Activated CD4-positive, alpha-beta T cell treated with anti-CD3 and anti-CD28 coated beads, Interleukin-2, amount 50 U/mL, for 24 hours (primary cell): ENCODE results near the gene ZBTB33.
A peak's percentile ranks its signal among the peaks of the same experiment; 100 is the strongest.

ENCODE experiments used
- DNase-seq, 2 donors: peaks; one replicate each; pipeline ENCODE4 v3.0.0-alpha.2; 2020; ENCODE audit warnings: low read depth in 1 of 2, low spot score in 1 of 2

Gene ZBTB33

GRCh38 chrX:120250522-120251271 is at the start of gene ZBTB33:
Gene ZBTB33 (plus strand): TSS chrX:120250812. CDS start chrX:120253416, 2,604 bp downstream.
- DNase-seq = peak; percentile 50 to 77

GRCh38 chrX:120200851-120201250 is 49.8 kb upstream of the ZBTB33 start:
- no peak for DNase-seq

- no peak for DNase-seq
Observed at GRCh38 chrX:120205816-120206753, 44.5 kb upstream of the ZBTB33 start.

GRCh38 chrX:120207009-120207605 is 43.5 kb upstream of the ZBTB33 start:
- no peak for DNase-seq

GRCh38 chrX:120213438-120214265 is 37.0 kb upstream of the ZBTB33 start:
- peak; percentile 2 to 33 for DNase-seq

- DNase-seq = no peak
Observed at GRCh38 chrX:120223374-120223773, 27.2 kb upstream of the ZBTB33 start.

- DNase-seq = no peak
Observed at GRCh38 chrX:120224388-120224787, 26.2 kb upstream of the ZBTB33 start.

GRCh38 chrX:120228187-120228908 is 22.3 kb upstream of the ZBTB33 start:
- DNase-seq = no peak

GRCh38 chrX:120235284-120235683 is 15.3 kb upstream of the ZBTB33 start:
- no peak for DNase-seq

- no peak for DNase-seq
Observed at GRCh38 chrX:120236687-120237479, 13.7 kb upstream of the ZBTB33 start.

- no peak for DNase-seq
Observed at GRCh38 chrX:120238933-120239332, 11.7 kb upstream of the ZBTB33 start.

- DNase-seq = no peak
Observed at GRCh38 chrX:120242813-120243212, 7.8 kb upstream of the ZBTB33 start.

- DNase-seq = no peak
Observed at GRCh38 chrX:120244395-120244734, 6.2 kb upstream of the ZBTB33 start.

- DNase-seq = peak; percentile 20 to 32
Observed at GRCh38 chrX:120244735-120245498, 5.7 kb upstream of the ZBTB33 start.

GRCh38 chrX:120251471-120252011 is 929 bp downstream of the ZBTB33 start:
- peak in 1 of 2 donors; percentile 0 for DNase-seq

GRCh38 chrX:120253784-120254183 is 3.2 kb downstream of the ZBTB33 start:
- DNase-seq = no peak

- DNase-seq = no peak
Observed at GRCh38 chrX:120260369-120260768, 9.8 kb downstream of the ZBTB33 start.
